ENCODE results near the gene TTLL4.

GRCh38 chr2:218722876-218723785 lies 12.5 kb downstream of the TTLL4 start:
- TF ChIP-seq EZH2phosphoT487 (conservative IDR thresholded peaks at IDR 0.05; ENCODE audit: low read length) (no peak), CTCF (IDR thresholded peaks at IDR 0.05; ENCODE audit: insufficient read depth, low read length, poor library complexity, severe bottlenecking) (no peak)

Data from SU-DHL-6 (cell line).